OCI-LY1 (cell line): ENCODE data around the gene RORB.

Experiments
- EZH2 ChIP-seq: fragments of 200-600 bp; sonication (generic), shearing (Covaris generic); IDR thresholded peaks from 2 replicates; pipeline ENCODE4 v1.8.0; 2017; ENCODE audit warnings: borderline replicate concordance, mixed run types, mild to moderate bottlenecking, antibody characterized with exemption, low read length, moderate library complexity, mixed read lengths
- TF ChIP-seq, protein P1 (sequence below): fragments of 200-600 bp; sonication (generic), shearing (Covaris generic); IDR thresholded peaks from 2 replicates; pipeline ENCODE4 v1.5.1; 2017; ENCODE audit warnings: mild to moderate bottlenecking, antibody characterized with exemption, low read length, moderate library complexity, mixed read lengths

DNA sequence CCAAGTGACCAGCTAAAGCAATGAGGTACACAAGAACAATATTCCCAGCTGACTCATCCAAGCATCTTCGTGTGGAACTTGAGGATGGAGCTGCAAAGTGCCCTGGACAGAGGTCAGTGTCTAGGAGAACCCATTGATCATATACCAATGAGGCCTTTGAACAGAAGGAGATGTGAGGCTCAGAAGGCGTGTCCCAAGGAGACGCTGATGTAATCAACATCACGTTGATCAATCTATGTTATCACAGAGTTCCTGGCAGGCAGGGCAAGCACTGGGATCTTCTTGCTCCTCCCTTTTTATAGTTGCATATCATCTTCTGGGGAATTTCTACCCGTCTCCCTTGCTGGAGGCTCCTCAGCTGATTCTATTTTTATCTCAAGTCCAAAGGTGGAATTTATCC, 227.2 kb downstream of the RORB start:
- TF ChIP-seq EZH2 = no peak
- TF ChIP-seq, protein P1, sequence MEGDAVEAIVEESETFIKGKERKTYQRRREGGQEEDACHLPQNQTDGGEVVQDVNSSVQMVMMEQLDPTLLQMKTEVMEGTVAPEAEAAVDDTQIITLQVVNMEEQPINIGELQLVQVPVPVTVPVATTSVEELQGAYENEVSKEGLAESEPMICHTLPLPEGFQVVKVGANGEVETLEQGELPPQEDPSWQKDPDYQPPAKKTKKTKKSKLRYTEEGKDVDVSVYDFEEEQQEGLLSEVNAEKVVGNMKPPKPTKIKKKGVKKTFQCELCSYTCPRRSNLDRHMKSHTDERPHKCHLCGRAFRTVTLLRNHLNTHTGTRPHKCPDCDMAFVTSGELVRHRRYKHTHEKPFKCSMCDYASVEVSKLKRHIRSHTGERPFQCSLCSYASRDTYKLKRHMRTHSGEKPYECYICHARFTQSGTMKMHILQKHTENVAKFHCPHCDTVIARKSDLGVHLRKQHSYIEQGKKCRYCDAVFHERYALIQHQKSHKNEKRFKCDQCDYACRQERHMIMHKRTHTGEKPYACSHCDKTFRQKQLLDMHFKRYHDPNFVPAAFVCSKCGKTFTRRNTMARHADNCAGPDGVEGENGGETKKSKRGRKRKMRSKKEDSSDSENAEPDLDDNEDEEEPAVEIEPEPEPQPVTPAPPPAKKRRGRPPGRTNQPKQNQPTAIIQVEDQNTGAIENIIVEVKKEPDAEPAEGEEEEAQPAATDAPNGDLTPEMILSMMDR = no peak
